ENCODE results near the gene CDC42SE2. TPM values are rescaled to one million over a fixed set of nuclear protein-coding genes. Genes with fewer than 3 reads are reported as not detected.

Gene CDC42SE2, protein sequence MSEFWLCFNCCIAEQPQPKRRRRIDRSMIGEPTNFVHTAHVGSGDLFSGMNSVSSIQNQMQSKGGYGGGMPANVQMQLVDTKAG
- total RNA-seq (100 to 1,000 TPM in 5 of 7 donors, 10 to 100 TPM in 2; 85.3 to 128 (median 113) TPM), polyA plus RNA-seq (10 to 100 TPM; 49.6 to 64.6 (median 56.7) TPM)
- long read RNA-seq, donor 1, transcript CDC42SE2-201 (6 exons, 3,591 nt) = major isoform, 6 of 18 reads
- long read RNA-seq, donor 1, partial matches to known transcripts = 5 of 18 reads
- long read RNA-seq, donor 1, other reads (novel, unspliced or antisense) = 7 of 18 reads
- long read RNA-seq, donor 2, partial matches to known transcripts = 5 of 12 reads
- long read RNA-seq, donor 2, other reads (novel, unspliced or antisense) = 6 of 12 reads

DNA sequence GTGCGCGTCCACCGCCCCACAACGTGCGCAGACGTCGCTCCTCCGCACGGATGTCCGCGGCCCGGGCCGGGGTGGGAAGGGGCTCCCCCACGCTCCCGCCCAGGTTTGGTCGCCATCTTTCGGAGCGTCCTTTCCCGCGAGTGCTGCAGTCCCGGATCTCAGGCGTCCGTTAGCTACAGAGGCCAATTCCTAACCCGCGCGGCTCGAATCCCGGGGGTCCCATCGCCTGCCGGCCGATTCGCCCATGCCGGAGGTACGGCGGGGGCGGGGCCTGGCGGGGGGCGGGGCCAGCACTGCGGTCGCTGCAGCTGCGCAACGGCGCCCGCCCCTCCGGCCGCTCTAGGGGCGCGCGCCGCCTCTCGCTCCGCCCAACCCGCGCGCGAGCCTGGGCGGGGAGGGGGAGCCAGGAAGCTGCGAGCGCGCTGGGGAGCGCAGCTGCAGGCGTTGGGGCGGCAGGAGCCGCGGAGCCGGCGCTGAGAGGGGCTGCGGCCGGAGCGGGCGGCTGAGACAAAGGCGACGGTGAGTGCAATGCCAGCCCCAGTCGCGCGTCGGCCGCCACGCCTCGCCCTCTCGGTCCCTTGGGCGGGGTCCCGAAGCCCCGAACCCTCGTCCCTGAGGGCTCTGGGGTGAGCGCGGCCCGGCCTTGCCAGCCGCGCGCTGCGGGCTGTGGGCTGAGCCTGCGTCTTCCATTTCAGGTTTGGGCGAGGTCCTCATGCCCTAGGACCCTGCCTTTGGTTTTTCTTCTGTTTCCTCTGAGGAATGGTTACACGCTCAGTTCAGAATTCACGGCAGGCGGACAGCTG is at the start of gene CDC42SE2:
CDC42SE2 (plus strand) TSS at position 406 of the 803 bp plus-strand sequence. CDS start 95,441 bp downstream, outside the sequence.
- 0 to 2% (median 0%) methylated on average over 18 to 97 of the region's 97 CpGs for WGBS, 5 donors
- peak within 1 kb of the TSS; percentile 79 to 100 (median 99) for H3K27ac ChIP-seq
- H3K27me3 ChIP-seq (replicated peaks in 1 of 7) = no peaks in the 10 kb centered on the region
- no peaks in the 10 kb centered on the region for H3K9me3 ChIP-seq
- TF ChIP-seq POLR2AphosphoS5 (IDR thresholded peaks at IDR 0.05) = peak; percentile 99 to 100 (median 99)
- TF ChIP-seq POLR2A (IDR thresholded peaks at IDR 0.05) = peak; percentile 91 to 99 (median 95)
- TF ChIP-seq, protein P1, sequence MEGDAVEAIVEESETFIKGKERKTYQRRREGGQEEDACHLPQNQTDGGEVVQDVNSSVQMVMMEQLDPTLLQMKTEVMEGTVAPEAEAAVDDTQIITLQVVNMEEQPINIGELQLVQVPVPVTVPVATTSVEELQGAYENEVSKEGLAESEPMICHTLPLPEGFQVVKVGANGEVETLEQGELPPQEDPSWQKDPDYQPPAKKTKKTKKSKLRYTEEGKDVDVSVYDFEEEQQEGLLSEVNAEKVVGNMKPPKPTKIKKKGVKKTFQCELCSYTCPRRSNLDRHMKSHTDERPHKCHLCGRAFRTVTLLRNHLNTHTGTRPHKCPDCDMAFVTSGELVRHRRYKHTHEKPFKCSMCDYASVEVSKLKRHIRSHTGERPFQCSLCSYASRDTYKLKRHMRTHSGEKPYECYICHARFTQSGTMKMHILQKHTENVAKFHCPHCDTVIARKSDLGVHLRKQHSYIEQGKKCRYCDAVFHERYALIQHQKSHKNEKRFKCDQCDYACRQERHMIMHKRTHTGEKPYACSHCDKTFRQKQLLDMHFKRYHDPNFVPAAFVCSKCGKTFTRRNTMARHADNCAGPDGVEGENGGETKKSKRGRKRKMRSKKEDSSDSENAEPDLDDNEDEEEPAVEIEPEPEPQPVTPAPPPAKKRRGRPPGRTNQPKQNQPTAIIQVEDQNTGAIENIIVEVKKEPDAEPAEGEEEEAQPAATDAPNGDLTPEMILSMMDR (IDR thresholded peaks at IDR 0.05 in 8 of 11, conservative IDR thresholded peaks at IDR 0.05 in 3 of 11) = peak in 5 of 11 experiments; percentile 10 to 34 (median 21)
- H3K36me3 ChIP-seq = peaks cover 0 to 2% (median 0%) of the 10 kb centered on the region in 6 donors
- intact Hi-C loops (cut with DNase I; ENCODE audit: low total_unique reads) = loop anchor here (10.0 kb wide), 1 partner anchor 99 kb away; the partner anchor contains the start of gene HINT1
- peak; percentile 98 for DNase-seq
- H3K4me1 ChIP-seq = peaks cover 27 to 85% (median 69%) of the 10 kb centered on the region in 6 donors
- H3K4me3 ChIP-seq = peak within 1 kb of the TSS; percentile 61 to 91 (median 81)

DNA sequence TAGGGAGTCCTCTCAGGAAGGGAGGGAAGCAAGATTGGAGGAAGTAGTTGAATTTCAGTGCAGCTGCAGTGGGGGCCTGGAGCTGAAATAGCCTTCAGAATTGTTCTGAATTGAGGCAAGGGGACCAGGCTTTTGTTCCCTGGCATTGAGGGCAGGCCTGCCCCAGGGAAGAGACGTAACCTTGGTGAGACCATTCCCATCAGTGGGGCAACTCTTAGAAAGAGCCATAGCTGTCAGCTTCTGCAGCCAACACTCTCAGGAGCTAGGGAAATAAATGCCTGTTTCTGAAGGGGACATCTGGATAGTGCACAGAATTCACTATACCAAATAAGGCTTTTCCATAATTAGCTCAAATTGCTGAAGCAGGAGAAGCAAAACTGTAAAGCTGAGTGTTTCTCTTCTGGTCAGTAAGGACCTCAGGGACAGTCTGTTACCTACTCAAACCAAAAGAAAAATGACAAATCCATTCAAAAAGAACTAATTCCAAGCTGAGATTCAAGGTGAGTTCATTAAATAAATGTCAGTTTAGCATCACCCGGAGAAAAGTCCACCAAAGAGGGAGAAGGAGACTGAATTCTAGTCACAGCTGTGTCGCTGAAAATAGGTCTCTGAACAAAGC is 49.1 kb upstream of the CDC42SE2 start:
- no peak for DNase-seq
- H3K36me3 ChIP-seq = no peaks in the 10 kb centered on the region
- H3K27me3 ChIP-seq (replicated peaks in 1 of 7) = no peaks in the 10 kb centered on the region
- 70 to 79% (median 78%) methylated on average over 3 of the region's 3 CpGs for WGBS, 5 donors
- peaks cover 3 to 69% (median 34%) of the 10 kb centered on the region in 6 donors for H3K4me1 ChIP-seq
- H3K4me3 ChIP-seq = no peak overlapping the region
- intact Hi-C loops (cut with DNase I; ENCODE audit: low total_unique reads) = no loop called here
- H3K9me3 ChIP-seq = no peaks in the 10 kb centered on the region
- H3K27ac ChIP-seq = no peak overlapping the region
- TF ChIP-seq POLR2A (IDR thresholded peaks at IDR 0.05) (no peak), POLR2AphosphoS5 (IDR thresholded peaks at IDR 0.05) (no peak)
- TF ChIP-seq, protein P1 (IDR thresholded peaks at IDR 0.05 in 8 of 11, conservative IDR thresholded peaks at IDR 0.05 in 3 of 11) = no peak

DNA sequence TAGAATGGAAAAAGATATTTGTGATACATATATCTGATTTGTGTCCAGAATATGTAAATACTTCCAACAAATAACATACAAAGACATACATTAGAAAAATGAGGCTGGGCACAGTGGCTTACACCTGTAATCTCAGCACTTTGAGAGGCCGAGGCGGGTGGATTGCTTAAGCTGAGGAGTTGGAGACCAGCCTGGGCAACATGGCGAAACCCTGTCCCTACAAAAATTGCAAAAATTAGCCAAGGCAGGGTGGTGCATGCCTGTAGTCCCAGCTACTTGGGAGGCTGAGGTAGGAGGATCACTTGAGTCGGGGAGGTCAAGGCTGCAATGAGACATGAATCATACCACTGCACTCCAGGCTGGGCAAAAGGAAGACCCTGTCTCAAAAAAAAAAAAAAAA is 46.1 kb upstream of the CDC42SE2 start:
- H3K9me3 ChIP-seq = no peaks in the 10 kb centered on the region
- H3K27me3 ChIP-seq (replicated peaks in 1 of 7) = no peaks in the 10 kb centered on the region
- peaks cover 3 to 50% (median 22%) of the 10 kb centered on the region in 6 donors for H3K4me1 ChIP-seq
- DNase-seq = no peak
- no peaks in the 10 kb centered on the region for H3K36me3 ChIP-seq
- no peak overlapping the region for H3K27ac ChIP-seq
- intact Hi-C loops (cut with DNase I; ENCODE audit: low total_unique reads) = no loop called here
- no peak overlapping the region for H3K4me3 ChIP-seq
- TF ChIP-seq POLR2A (IDR thresholded peaks at IDR 0.05) (no peak), POLR2AphosphoS5 (IDR thresholded peaks at IDR 0.05) (no peak)
- TF ChIP-seq, protein P1 (IDR thresholded peaks at IDR 0.05 in 8 of 11, conservative IDR thresholded peaks at IDR 0.05 in 3 of 11) = no peak
- WGBS, 5 donors = 72 to 96% (median 82%) methylated on average over 4 of the region's 4 CpGs

Data from spleen (tissue), 13 donors.